ENCODE results near the gene AOX1. TPM values are rescaled to one million over a fixed set of nuclear protein-coding genes. Genes with fewer than 3 reads are reported as not detected.

Gene AOX1
- total and polyA plus RNA-seq, 2 of the 8 experiments (the other 6 are each of a cell fraction or from before 2014, with no cell fraction given) = 5.6 to 8.3 TPM

DNA sequence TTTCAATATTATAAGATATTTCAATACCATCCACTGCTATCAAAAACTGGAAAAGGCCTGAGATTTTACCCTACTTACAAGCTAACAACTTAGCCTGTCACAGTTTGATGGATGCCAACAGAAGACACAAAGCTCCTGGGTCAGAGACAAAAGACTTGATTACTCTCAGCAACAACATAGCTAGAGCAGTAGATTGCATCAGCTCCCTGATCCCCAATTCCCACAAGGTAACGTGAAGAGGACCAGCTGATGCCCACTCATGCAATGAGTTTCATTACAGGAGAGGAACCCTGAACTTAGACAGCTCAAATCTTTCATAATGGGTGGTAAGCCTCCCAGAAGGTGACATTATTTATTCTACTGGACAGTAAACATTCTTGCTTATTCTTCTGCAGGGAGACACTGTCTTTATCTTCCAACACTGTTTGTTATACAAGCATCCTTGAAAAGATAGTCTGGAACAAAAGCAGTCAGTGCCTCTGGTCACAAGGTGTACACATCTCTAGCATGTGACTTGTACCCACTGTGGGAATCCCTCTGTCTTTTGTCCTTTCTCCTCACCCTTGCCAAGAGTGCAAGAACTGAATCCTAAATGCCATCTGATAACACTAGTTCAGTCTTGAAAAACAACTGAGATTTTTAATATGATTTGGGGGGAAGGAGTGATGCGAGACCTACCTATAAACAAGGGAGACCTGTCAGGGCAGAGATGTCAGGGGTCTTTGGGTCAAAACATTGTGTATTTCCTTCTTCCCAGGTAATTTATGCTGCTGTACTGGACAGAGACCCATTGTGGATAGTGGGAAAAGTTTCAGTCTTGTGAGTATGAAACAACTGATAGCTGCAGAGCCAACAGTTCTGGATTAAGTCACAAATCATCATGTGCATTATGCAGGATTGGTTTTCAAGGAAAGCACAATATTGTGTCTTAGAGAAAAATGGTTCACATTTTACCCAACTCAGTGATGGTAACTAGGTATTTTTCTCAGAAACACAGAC, 102.4 kb downstream of the AOX1 start:
- no peak overlapping the region for H4K91ac ChIP-seq (replicated peaks; ENCODE audit: insufficient read length, low read length)
- no peak overlapping the region for H3K14ac ChIP-seq (ENCODE audit: insufficient read length)
- no peaks in the 10 kb centered on the region for H3K23me2 ChIP-seq (ENCODE audit: low read depth, low read length)
- H3K27me3 ChIP-seq (replicated peaks in 1 of 4; ENCODE audit: control insufficient read depth in 3 of 4, extremely low read depth in 1 of 4, insufficient read depth in 3 of 4, low read length in 3 of 4) = no peaks in the 10 kb centered on the region
- H2BK15ac ChIP-seq (ENCODE audit: low read length) = no peak overlapping the region
- no peak overlapping the region for H4K5ac ChIP-seq (ENCODE audit: insufficient read length, low read depth, low read length)
- no peaks in the 10 kb centered on the region for H4K20me1 ChIP-seq (replicated peaks in 1 of 2; ENCODE audit: control insufficient read depth in 1 of 2, insufficient read depth in 2 of 2, low read length in 2 of 2)
- H3K36me3 ChIP-seq (ENCODE audit: control insufficient read depth in 2 of 4, insufficient read depth in 4 of 4, low read length in 3 of 4) = no peaks in the 10 kb centered on the region
- H3K4me3 ChIP-seq (ENCODE audit: extremely low read depth in 1 of 4, insufficient read depth in 2 of 4, low read depth in 3 of 4, low read length in 4 of 4) = no peak overlapping the region
- no peaks in the 10 kb centered on the region for H3K4me1 ChIP-seq (replicated peaks in 1 of 4; ENCODE audit: control insufficient read depth in 3 of 4, insufficient read depth in 4 of 4, low read length in 3 of 4)
- no peak overlapping the region for H2BK120ac ChIP-seq (replicated peaks; ENCODE audit: low read depth, low read length)
- no peak overlapping the region for H3K9ac ChIP-seq (replicated peaks in 1 of 4; ENCODE audit: extremely low read depth in 1 of 4, low read depth in 3 of 4, low read length in 3 of 4)
- H2AFZ ChIP-seq (ENCODE audit: low read length) = no peak overlapping the region
- H2BK20ac ChIP-seq (ENCODE audit: low read length) = no peak overlapping the region
- POLR2A ChIA-PET (ENCODE audit: partially characterized antibody) = interaction anchor here (1.0 kb wide), 1 partner anchor 10 kb away, joined by 3 read pairs; no protein-coding TSS in a partner anchor
- no peaks in the 10 kb centered on the region; a peak in 2 of 4 replicates for H3K9me3 ChIP-seq (ENCODE audit: insufficient read depth in 2 of 2, low read depth in 1 of 2, low read length in 1 of 2)
- H2BK5ac ChIP-seq (ENCODE audit: low read depth, low read length) = no peak overlapping the region
- H2BK12ac ChIP-seq (ENCODE audit: low read depth, low read length) = no peak overlapping the region
- FAIRE-seq = no peak
- H4K8ac ChIP-seq (ENCODE audit: extremely low read depth, insufficient read depth, low read length) = no peak overlapping the region
- no peaks in the 10 kb centered on the region for H3K79me2 ChIP-seq (ENCODE audit: control insufficient read depth in 1 of 2, insufficient read depth in 2 of 2, low read length in 2 of 2)
- DNase-seq (ENCODE audit: low read depth in 1 of 2, low spot score in 2 of 2) = no peak
- no peak overlapping the region for H3K4ac ChIP-seq (replicated peaks; ENCODE audit: insufficient read length, low read depth, low read length)
- no peak overlapping the region for H3K4me2 ChIP-seq (ENCODE audit: insufficient read depth in 1 of 2, low read depth in 2 of 2, low read length in 2 of 2)
- no peak overlapping the region for H3K18ac ChIP-seq (ENCODE audit: extremely low read depth, low read length)
- H2AK5ac ChIP-seq (ENCODE audit: low read depth, low read length) = no peak overlapping the region
- no peaks in the 10 kb centered on the region for H3K79me1 ChIP-seq (ENCODE audit: low read depth, low read length)
- H3K27ac ChIP-seq (ENCODE audit: low read depth, low read length) = no peak overlapping the region
- H3K23ac ChIP-seq (ENCODE audit: insufficient read length) = no peak overlapping the region
- CTCF ChIA-PET (ENCODE audit: partially characterized antibody) = interaction anchor here (1.0 kb wide), 1 partner anchor 103 kb away, joined by 3 read pairs; no protein-coding TSS in a partner anchor
- WGBS, 2 experiments (ENCODE audit: extremely low coverage in 1 of 2, insufficient coverage in 1 of 2, insufficient read length in 1 of 2, insufficient replicate concordance in 2 of 2, low coverage in 1 of 2, low lambda C conversion rate in 2 of 2, missing lambda C conversion rate in 1 of 2) = 43% methylated on average over 2 of the region's 2 CpGs; no CpG with 5 or more reads in 1 of the 2 experiments
- no peak overlapping the region for H3K56ac ChIP-seq (replicated peaks; ENCODE audit: insufficient read length, low read depth, low read length)
- TF ChIP-seq SIRT6 (IDR thresholded peaks at IDR 0.05; ENCODE audit: low read length) (no peak), TAF1 (IDR thresholded peaks at IDR 0.05; ENCODE audit: low read depth, low read length) (no peak), SP4 (IDR thresholded peaks at IDR 0.05; ENCODE audit: low read length) (no peak)
